ENCODE results near the gene UNC5B.

GRCh38 chr10:71222601-71223346 is 10.4 kb downstream of the UNC5B start:
- TF ChIP-seq EZH2 (IDR thresholded peaks at IDR 0.05), result no peak
- TF ChIP-seq POLR2AphosphoS5 (IDR thresholded peaks at IDR 0.05; ENCODE audit: borderline replicate concordance, low read depth, low read length), result no peak
